Fibroblast of lung (primary cell): ENCODE measurements around the gene RIBC2. TPM values are rescaled to one million over a fixed set of nuclear protein-coding genes. Genes with fewer than 3 reads are reported as not detected.
"Not testable (repeated sequence)": the region's sequence is repeated elsewhere in the genome, so short reads cannot be mapped to it uniquely, and the experiment has no call there.

Experiments
- DNase-seq, 2 donors: peaks; one replicate each; pipeline versions ENCODE4 v3.0.0 to v3.0.0-alpha.2; 2010; ENCODE audit warnings: low read depth in 2 of 2
- H2AFZ ChIP-seq: 2 replicates; pipeline ENCODE4 v1.5.1; 2012; ENCODE audit warnings: low read length, control low read depth, inconsistent platforms
- H3K27ac ChIP-seq: 2 replicates; pipeline ENCODE4 v1.5.1; 2011; ENCODE audit warnings: low read length, control low read depth; ENCODE audit not compliant: insufficient read depth
- H3K27me3 ChIP-seq: 2 replicates; pipeline ENCODE4 v1.5.1; 2011; ENCODE audit warnings: mild to moderate bottlenecking, low read length; ENCODE audit not compliant: control insufficient read depth, insufficient read depth
- H3K36me3 ChIP-seq: 2 replicates; pipeline ENCODE4 v1.5.1; 2011; ENCODE audit warnings: low read length; ENCODE audit not compliant: control insufficient read depth, insufficient read depth
- H3K4me1 ChIP-seq: 2 replicates; pipeline ENCODE4 v1.5.1; 2011; ENCODE audit warnings: low read length; ENCODE audit not compliant: control insufficient read depth, insufficient read depth; ENCODE audit errors: extremely low read depth
- H3K4me2 ChIP-seq: 2 replicates; pipeline ENCODE4 v1.5.1; 2011; ENCODE audit warnings: low read length, control low read depth; ENCODE audit not compliant: insufficient read depth; ENCODE audit errors: extremely low read depth
- H3K4me3 ChIP-seq, 4 experiments: fragments of 200-600 bp in 1 of 4; sonication (generic) in 1 of 4; replicated peaks in 1 of 4; 2 replicates each; pipeline ENCODE4 v1.5.1; 2011 to 2016; ENCODE audit warnings: low read length in 4 of 4, low read depth in 3 of 4, mild to moderate bottlenecking in 3 of 4, control low read depth in 2 of 4, inconsistent platforms in 1 of 4, mixed read lengths in 1 of 4; ENCODE audit not compliant: insufficient read depth in 1 of 4; ENCODE audit errors: control extremely low read depth in 1 of 4
- H3K79me2 ChIP-seq: 2 replicates; pipeline ENCODE4 v1.5.1; 2012; ENCODE audit warnings: mild to moderate bottlenecking, low read length, inconsistent platforms; ENCODE audit not compliant: control insufficient read depth, insufficient read depth
- H3K9ac ChIP-seq: 2 replicates; pipeline ENCODE4 v1.5.1; 2011; ENCODE audit warnings: mild to moderate bottlenecking, low read length, control low read depth; ENCODE audit not compliant: insufficient read depth
- H3K9me3 ChIP-seq: 2 replicates; pipeline ENCODE4 v1.5.1; 2012; ENCODE audit warnings: low read depth, low read length; ENCODE audit not compliant: control insufficient read depth, insufficient read depth
- H4K20me1 ChIP-seq: 2 replicates; pipeline ENCODE4 v1.5.1; 2011; ENCODE audit warnings: low read length; ENCODE audit not compliant: control insufficient read depth, insufficient read depth; ENCODE audit errors: extremely low read depth
- CTCF ChIP-seq, 2 donors: IDR thresholded peaks in 1 of 2; conservative IDR thresholded peaks in 1 of 2; 1 replicate in 1 of 2; 2 replicates in 1 of 2; pipeline ENCODE4 v1.5.1; 2011 to 2012; ENCODE audit warnings: low read length in 2 of 2, control low read depth in 1 of 2, inconsistent platforms in 1 of 2, low read depth in 1 of 2, mild to moderate bottlenecking in 1 of 2
- EZH2 ChIP-seq: IDR thresholded peaks from 2 replicates; pipeline ENCODE4 v1.5.1; 2012; ENCODE audit warnings: low read length, control low read depth, mild to moderate bottlenecking; ENCODE audit errors: missing control alignments
- polyA plus RNA-seq, 2 donors: library from polyadenylated mRNA; depleted of rRNA in 1 of 2; stranded (reverse) in 1 of 2; unstranded in 1 of 2; fragments of >200 nt; gene quantifications; 2 replicates each; pipeline ENCODE4 v1.2.1, GENCODE V29; 2011 to 2012; ENCODE audit warnings: missing spikeins in 1 of 2
- total RNA-seq: library from RNA; depleted of rRNA; stranded (reverse); fragments of >200 nt; gene quantifications from 2 replicates; pipeline ENCODE4 v1.2.1, GENCODE V29; 2014

RIBC2 gene
- total and polyA plus RNA-seq, 2 donors (not counting 1 experiment from before 2014, with no cell fraction given) = 1.6 TPM; not detected in 1

- Histone ChIP-seq H3K4me2 (no peak overlapping the region), H3K9ac (no peak overlapping the region), H3K27ac (no peak overlapping the region), H2AFZ (no peak overlapping the region), H3K27me3 (no peaks in the 10 kb centered on the region), H3K4me3 (no peak overlapping the region), H3K4me1 (peaks cover 4% of the 10 kb centered on the region), H3K9me3 (no peaks in the 10 kb centered on the region), H4K20me1 (no peaks in the 10 kb centered on the region), H3K36me3 (no peaks in the 10 kb centered on the region), H3K79me2 (no peaks in the 10 kb centered on the region)
- TF ChIP-seq EZH2 = no peak
- TF ChIP-seq CTCF (conservative IDR thresholded peaks at IDR 0.05 in 1 of 2, IDR thresholded peaks at IDR 0.05 in 1 of 2; ENCODE audit: low read depth in 1 of 2, low read length in 2 of 2) = no peak
- DNase-seq = no peak
Observed at GRCh38 chr22:45459235-45459634, 45.7 kb downstream of the RIBC2 start.

- Histone ChIP-seq H3K27me3 (no peaks in the 10 kb centered on the region), H3K4me2 (no peak overlapping the region), H3K4me1 (peaks cover 4% of the 10 kb centered on the region), H3K4me3 (no peak overlapping the region), H3K79me2 (no peaks in the 10 kb centered on the region), H3K27ac (no peak overlapping the region), H2AFZ (no peak overlapping the region), H3K9ac (no peak overlapping the region), H3K36me3 (no peaks in the 10 kb centered on the region), H4K20me1 (no peaks in the 10 kb centered on the region), H3K9me3 (no peaks in the 10 kb centered on the region)
- peak in 1 of 2 donors; percentile 96 for DNase-seq
- TF ChIP-seq EZH2 = no peak
Observed at GRCh38 chr22:45460288-45461109, 47.0 kb downstream of the RIBC2 start.

GRCh38 chr22:45462034-45462655 lies 48.7 kb downstream of the RIBC2 start:
- TF ChIP-seq EZH2 = no peak
- no peak for TF ChIP-seq CTCF (conservative IDR thresholded peaks at IDR 0.05 in 1 of 2, IDR thresholded peaks at IDR 0.05 in 1 of 2; ENCODE audit: low read depth in 1 of 2, low read length in 2 of 2)
- Histone ChIP-seq H3K9me3 (no peaks in the 10 kb centered on the region), H3K27ac (no peak overlapping the region), H3K79me2 (no peaks in the 10 kb centered on the region), H2AFZ (no peak overlapping the region), H3K4me1 (peaks cover 4% of the 10 kb centered on the region), H4K20me1 (no peaks in the 10 kb centered on the region), H3K27me3 (no peaks in the 10 kb centered on the region), H3K9ac (no peak overlapping the region), H3K36me3 (no peaks in the 10 kb centered on the region), H3K4me2 (no peak overlapping the region), H3K4me3 (no peak overlapping the region)
- no peak for DNase-seq

- H3K9ac ChIP-seq, H3K27me3 ChIP-seq, DNase-seq, H3K4me1 ChIP-seq, H3K79me2 ChIP-seq, H3K4me3 ChIP-seq, H3K27ac ChIP-seq, H4K20me1 ChIP-seq, H3K4me2 ChIP-seq, H2AFZ ChIP-seq, H3K36me3 ChIP-seq, H3K9me3 ChIP-seq: not testable (repeated sequence)
Observed at GRCh38 chr22:45463691-45464090, 50.2 kb downstream of the RIBC2 start.
